T47D (cell line): Measurements from ENCODE around the gene HM13.
"Not testable (repeated sequence)": the region's sequence is repeated elsewhere in the genome, so short reads cannot be mapped to it uniquely, and the experiment has no call there.

Experiments
- DNase-seq, 2 experiments: peaks; one replicate each; pipeline versions ENCODE4 v3.0.0 to v3.0.0-alpha.2; 2011 to 2012; ENCODE audit warnings: low read depth in 1 of 2, low spot score in 1 of 2
- JUND ChIP-seq: IDR thresholded peaks from 2 replicates; pipeline ENCODE4 v1.6.1; 2012; ENCODE audit warnings: low read depth
- in situ Hi-C: cut with HindIII; loops from 2 replicates; pipeline ENCODE4 v1.10.0; 2016; ENCODE audit warnings: low sequenced_read_pairs, low pct_unique_long_range_greater_than_20kb

Gene HM13

GRCh38 chr20:31578448-31579138 is 64.4 kb downstream of the HM13 start:
- no peak for DNase-seq
- TF ChIP-seq JUND = no peak
- in situ Hi-C loops = no loop called here

- in situ Hi-C loops = no loop called here
- TF ChIP-seq JUND = no peak
- DNase-seq = no peak
Observed at GRCh38 chr20:31579245-31579644, 65.0 kb downstream of the HM13 start.

GRCh38 chr20:31579941-31580651 is 65.9 kb downstream of the HM13 start:
- DNase-seq, in situ Hi-C loops: not testable (repeated sequence)

GRCh38 chr20:31580706-31581105 is 66.5 kb downstream of the HM13 start:
- no peak for DNase-seq
- in situ Hi-C loops = no loop called here
- TF ChIP-seq JUND = no peak

GRCh38 chr20:31581391-31581790 is 67.1 kb downstream of the HM13 start:
- no peak for DNase-seq
- in situ Hi-C loops = no loop called here
- TF ChIP-seq JUND = no peak

GRCh38 chr20:31587545-31588389 is 73.5 kb downstream of the HM13 start:
- no peak for DNase-seq
- TF ChIP-seq JUND = no peak
- in situ Hi-C loops = no loop called here

GRCh38 chr20:31590717-31591225 is 76.5 kb downstream of the HM13 start:
- no peak for DNase-seq
- no peak for TF ChIP-seq JUND
- in situ Hi-C loops = no loop called here

DNA sequence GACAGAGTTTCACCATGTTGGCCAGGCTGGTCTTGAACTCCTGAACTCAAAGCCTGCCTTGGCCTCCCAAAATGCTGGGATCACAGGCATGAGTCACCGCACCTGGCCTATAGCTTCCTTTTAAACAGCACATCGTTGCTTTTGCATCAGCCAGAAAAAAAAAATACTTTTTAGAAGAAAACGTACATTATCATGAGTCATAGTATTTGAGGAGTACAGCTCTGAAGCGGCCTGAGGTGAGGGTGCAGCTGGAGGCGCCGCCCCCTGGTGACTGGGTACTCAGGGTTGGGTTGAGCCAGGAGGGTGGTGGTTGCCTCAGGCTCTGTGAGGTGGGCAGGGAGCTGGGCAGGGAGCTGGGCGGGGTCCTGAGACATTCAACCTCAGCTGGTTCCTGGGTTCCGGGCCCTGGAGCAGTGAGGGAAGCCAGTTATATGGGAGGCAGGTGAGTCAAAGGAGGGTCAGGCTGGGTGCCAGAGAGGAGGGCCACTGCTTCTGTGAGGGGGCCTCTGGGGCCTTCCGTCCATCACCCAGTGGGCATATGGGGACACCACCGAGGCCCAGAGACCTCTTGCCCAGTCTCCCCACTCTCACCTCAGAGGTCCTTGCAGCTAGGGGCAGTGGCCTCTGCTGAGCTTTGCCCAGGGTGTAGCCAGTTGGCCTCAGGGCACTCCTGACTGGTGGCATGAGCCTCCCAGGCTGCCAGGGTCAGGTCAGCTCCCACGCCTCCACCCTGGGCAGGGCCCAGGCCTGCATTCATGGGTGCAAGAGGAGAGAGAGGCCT is 79.2 kb downstream of the HM13 start:
- TF ChIP-seq JUND = no peak
- DNase-seq = peak in 1 of 2 experiments; percentile 92
- in situ Hi-C loops = no loop called here

DNA sequence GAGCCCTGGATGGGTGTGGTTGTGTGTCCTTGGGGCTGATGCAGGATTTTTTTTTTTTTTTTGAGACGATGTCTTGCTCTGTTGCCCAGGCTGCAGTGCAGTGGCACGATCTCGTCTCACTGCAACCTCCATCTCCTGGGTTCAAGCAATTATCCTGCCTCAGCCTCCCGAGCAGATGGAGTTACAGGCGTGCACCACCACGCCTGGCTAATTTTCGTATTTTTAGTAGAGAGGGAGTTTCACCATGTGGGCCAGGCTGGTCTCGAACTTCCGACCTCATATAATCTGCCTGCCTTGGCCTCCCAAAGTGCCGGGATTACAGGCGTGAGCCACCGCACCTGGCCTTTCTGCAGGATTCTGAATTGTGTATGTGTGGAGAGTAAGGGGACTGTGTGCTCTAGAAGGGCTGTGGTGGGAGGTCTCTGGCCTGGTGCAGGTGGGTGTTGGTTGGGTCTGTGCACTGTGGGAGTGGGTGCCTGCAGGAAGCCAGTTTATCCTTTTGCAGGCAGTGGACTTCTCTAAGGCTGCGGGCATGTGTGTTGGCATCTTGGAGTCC is 79.8 kb downstream of the HM13 start:
- in situ Hi-C loops = no loop called here
- no peak for DNase-seq

GRCh38 chr20:31594558-31595379 is 80.5 kb downstream of the HM13 start:
- in situ Hi-C loops = no loop called here
- no peak for DNase-seq
- TF ChIP-seq JUND = no peak

More for the DNA sequence above, 79.8 kb downstream of the HM13 start:
- TF ChIP-seq JUND = no peak

DNA sequence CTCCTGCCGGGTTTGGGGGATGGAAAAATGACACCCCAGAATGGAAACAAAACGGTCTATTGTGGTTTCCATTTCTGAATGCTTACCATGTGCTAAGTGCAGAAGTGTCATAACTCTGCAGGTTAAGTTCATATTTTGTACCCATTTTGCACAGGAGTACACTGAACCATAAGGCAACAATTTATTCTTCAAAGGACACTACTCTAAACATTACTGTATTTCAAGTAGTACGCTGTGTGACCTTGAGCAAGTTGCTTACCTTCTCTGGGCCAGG is 81.1 kb downstream of the HM13 start:
- DNase-seq = no peak
- TF ChIP-seq JUND = no peak
- in situ Hi-C loops = no loop called here
